Panc1 (cell line): Measurements from ENCODE around the gene FOXJ2. TPM values are rescaled to one million over a fixed set of nuclear protein-coding genes. Genes with fewer than 3 reads are reported as not detected.
"Not testable (repeated sequence)": the region's sequence is repeated elsewhere in the genome, so short reads cannot be mapped to it uniquely, and the experiment has no call there.

Source experiments
- ATAC-seq: fragments of 200-7000 bp; cut with Tn5 transposase; 2 replicates; pipeline ENCODE4 v1.9.1; 2020; ENCODE audit warnings: mild to moderate bottlenecking, moderate library complexity
- BruUV-seq: library from RNA; stranded (reverse); fragments of 400-500 nt; replicated peaks from 2 replicates; lab custom pipeline; 2021; lab: Mats Ljungman, UMichigan
- CTCF ChIA-PET: fragments of 300-600 bp; sonication (Branson Sonifier 250); formaldehyde crosslinking; loops from one replicate; lab custom pipeline; 2022; ENCODE audit warnings: antibody characterized with exemption; lab: Charles Lee
- POLR2A ChIA-PET: fragments of 300-600 bp; sonication (Branson Sonifier 250); formaldehyde crosslinking; loops from one replicate; lab custom pipeline; 2022; ENCODE audit warnings: antibody characterized with exemption; lab: Charles Lee
- DNase-seq: peaks from one replicate; pipeline ENCODE4 v3.0.0-alpha.2; 2010; ENCODE audit warnings: low read depth, low spot score
- H3K27ac ChIP-seq: 2 replicates; pipeline ENCODE4 v1.5.1; 2011; ENCODE audit warnings: mild to moderate bottlenecking, low read length, inconsistent platforms
- H3K27me3 ChIP-seq: fragments of 200-500 bp; sonication (Bioruptor generic); 2 replicates; pipeline ENCODE4 v1.6.0; 2014; ENCODE audit warnings: low read length, inconsistent platforms; ENCODE audit not compliant: control insufficient read depth, insufficient read depth
- H3K36me3 ChIP-seq: fragments of 200-500 bp; sonication (Bioruptor generic); 2 replicates; pipeline ENCODE4 v1.5.1; 2014; ENCODE audit warnings: inconsistent platforms, mild to moderate bottlenecking, low read length, moderate library complexity; ENCODE audit not compliant: control insufficient read depth, insufficient read depth
- H3K4me1 ChIP-seq: 2 replicates; pipeline ENCODE4 v1.5.1; 2011; ENCODE audit warnings: inconsistent platforms, mild to moderate bottlenecking, low read length, moderate library complexity; ENCODE audit not compliant: control insufficient read depth, insufficient read depth
- H3K4me3 ChIP-seq, 2 experiments: 2 replicates each; pipeline ENCODE4 v1.5.1; 2011 to 2012; ENCODE audit warnings: low read depth in 2 of 2, low read length in 2 of 2, mild to moderate bottlenecking in 2 of 2, inconsistent platforms in 1 of 2, moderate library complexity in 1 of 2
- H3K9me3 ChIP-seq: fragments of 200-500 bp; sonication (Bioruptor generic); 2 replicates; pipeline ENCODE4 v1.5.1; 2014; ENCODE audit warnings: low read depth, mild to moderate bottlenecking, inconsistent platforms, low read length, moderate library complexity; ENCODE audit not compliant: control insufficient read depth, insufficient read depth
- POLR2AphosphoS5 ChIP-seq: IDR thresholded peaks from 2 replicates; pipeline ENCODE4 v1.6.1; 2012; ENCODE audit warnings: mild to moderate bottlenecking, low read depth, low read length, moderate library complexity
- SIN3A ChIP-seq: IDR thresholded peaks from 2 replicates; pipeline ENCODE4 v1.6.1; 2012; ENCODE audit warnings: low read depth, mild to moderate bottlenecking, low read length, moderate library complexity, borderline replicate concordance; ENCODE audit not compliant: insufficient read depth
- TCF7L2 ChIP-seq: IDR thresholded peaks from 2 replicates; pipeline ENCODE4 v1.6.1; 2011; ENCODE audit warnings: mild to moderate bottlenecking, low read depth, low read length, inconsistent platforms
- in situ Hi-C: cut with HindIII; loops from 2 replicates; pipeline ENCODE4 v1.10.0; 2016; ENCODE audit warnings: low sequenced_read_pairs, low pct_unique_long_range_greater_than_20kb
- intact Hi-C: fragments of 100-400 bp; cut with micrococcal nuclease; formaldehyde crosslinking; loops from one replicate; pipeline ENCODE4 v1.10.0; 2022; ENCODE audit not compliant: unreplicated experiment
- total RNA-seq: library from RNA; stranded (reverse); gene quantifications from one replicate; pipeline ENCODE4 v1.2.1, GENCODE V29; 2021; ENCODE audit not compliant: unreplicated experiment
- TF ChIP-seq, protein P1 (sequence below): fragments of 450-650 bp; IDR thresholded peaks from 2 replicates; pipeline ENCODE4 v1.5.1; 2017; ENCODE audit warnings: mild to moderate bottlenecking
- TF ChIP-seq, protein P2 (sequence below), 2 experiments: IDR thresholded peaks; 2 replicates each; pipeline ENCODE4 v1.6.1; 2011 to 2012; ENCODE audit warnings: low read depth in 2 of 2, control low read depth in 1 of 2, low read length in 1 of 2, mild to moderate bottlenecking in 1 of 2, moderate library complexity in 1 of 2; ENCODE audit not compliant: insufficient read depth in 1 of 2

FOXJ2 gene
- total RNA-seq, 1 experiment from 2014 or later = 10.9 TPM

DNA sequence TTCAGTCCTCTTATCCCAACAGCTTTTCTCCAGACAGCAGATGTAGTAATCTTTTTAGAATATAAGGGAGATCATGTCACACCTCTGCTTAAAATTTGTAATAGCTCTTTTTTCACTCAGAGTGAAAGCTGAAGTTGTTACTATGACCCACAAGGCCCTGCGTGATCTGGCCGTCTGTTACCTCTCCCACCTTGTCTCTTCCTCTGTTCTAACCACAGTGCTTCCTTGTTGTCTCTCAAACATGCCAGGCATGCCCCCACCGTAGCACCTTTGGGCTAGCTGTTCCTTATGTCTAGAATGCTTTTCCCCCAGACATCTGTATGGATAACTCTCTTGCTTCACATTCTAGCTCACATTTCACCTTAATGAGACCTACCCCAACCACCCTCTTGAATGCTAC, 56.1 kb downstream of the FOXJ2 start:
- Histone ChIP-seq H3K27me3 (no peaks in the 10 kb centered on the region), H3K27ac (no peak overlapping the region), H3K4me1 (no peaks in the 10 kb centered on the region), H3K4me3 (no peak overlapping the region), H3K36me3 (peaks cover 7% of the 10 kb centered on the region), H3K9me3 (no peaks in the 10 kb centered on the region)
- ATAC-seq (no peak), DNase-seq (no peak)
- in situ Hi-C loops = no loop called here
- TF ChIP-seq POLR2AphosphoS5 (no peak), TCF7L2 (no peak), SIN3A (no peak)
- TF ChIP-seq, protein P1, sequence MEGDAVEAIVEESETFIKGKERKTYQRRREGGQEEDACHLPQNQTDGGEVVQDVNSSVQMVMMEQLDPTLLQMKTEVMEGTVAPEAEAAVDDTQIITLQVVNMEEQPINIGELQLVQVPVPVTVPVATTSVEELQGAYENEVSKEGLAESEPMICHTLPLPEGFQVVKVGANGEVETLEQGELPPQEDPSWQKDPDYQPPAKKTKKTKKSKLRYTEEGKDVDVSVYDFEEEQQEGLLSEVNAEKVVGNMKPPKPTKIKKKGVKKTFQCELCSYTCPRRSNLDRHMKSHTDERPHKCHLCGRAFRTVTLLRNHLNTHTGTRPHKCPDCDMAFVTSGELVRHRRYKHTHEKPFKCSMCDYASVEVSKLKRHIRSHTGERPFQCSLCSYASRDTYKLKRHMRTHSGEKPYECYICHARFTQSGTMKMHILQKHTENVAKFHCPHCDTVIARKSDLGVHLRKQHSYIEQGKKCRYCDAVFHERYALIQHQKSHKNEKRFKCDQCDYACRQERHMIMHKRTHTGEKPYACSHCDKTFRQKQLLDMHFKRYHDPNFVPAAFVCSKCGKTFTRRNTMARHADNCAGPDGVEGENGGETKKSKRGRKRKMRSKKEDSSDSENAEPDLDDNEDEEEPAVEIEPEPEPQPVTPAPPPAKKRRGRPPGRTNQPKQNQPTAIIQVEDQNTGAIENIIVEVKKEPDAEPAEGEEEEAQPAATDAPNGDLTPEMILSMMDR = no peak
- TF ChIP-seq, protein P2, sequence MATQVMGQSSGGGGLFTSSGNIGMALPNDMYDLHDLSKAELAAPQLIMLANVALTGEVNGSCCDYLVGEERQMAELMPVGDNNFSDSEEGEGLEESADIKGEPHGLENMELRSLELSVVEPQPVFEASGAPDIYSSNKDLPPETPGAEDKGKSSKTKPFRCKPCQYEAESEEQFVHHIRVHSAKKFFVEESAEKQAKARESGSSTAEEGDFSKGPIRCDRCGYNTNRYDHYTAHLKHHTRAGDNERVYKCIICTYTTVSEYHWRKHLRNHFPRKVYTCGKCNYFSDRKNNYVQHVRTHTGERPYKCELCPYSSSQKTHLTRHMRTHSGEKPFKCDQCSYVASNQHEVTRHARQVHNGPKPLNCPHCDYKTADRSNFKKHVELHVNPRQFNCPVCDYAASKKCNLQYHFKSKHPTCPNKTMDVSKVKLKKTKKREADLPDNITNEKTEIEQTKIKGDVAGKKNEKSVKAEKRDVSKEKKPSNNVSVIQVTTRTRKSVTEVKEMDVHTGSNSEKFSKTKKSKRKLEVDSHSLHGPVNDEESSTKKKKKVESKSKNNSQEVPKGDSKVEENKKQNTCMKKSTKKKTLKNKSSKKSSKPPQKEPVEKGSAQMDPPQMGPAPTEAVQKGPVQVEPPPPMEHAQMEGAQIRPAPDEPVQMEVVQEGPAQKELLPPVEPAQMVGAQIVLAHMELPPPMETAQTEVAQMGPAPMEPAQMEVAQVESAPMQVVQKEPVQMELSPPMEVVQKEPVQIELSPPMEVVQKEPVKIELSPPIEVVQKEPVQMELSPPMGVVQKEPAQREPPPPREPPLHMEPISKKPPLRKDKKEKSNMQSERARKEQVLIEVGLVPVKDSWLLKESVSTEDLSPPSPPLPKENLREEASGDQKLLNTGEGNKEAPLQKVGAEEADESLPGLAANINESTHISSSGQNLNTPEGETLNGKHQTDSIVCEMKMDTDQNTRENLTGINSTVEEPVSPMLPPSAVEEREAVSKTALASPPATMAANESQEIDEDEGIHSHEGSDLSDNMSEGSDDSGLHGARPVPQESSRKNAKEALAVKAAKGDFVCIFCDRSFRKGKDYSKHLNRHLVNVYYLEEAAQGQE (IDR thresholded peaks at IDR 0.05; ENCODE audit: insufficient read depth in 1 of 2, low read depth in 2 of 2, low read length in 1 of 2) = no peak
- ChIA-PET CTCF (no interaction called here), POLR2A (interaction anchor here (0.7 kb wide), 1 partner anchor 52 kb away, joined by 6 read pairs; no protein-coding TSS in a partner anchor)
- no TSS peak for BruUV-seq
- intact Hi-C loops = no loop called here

DNA sequence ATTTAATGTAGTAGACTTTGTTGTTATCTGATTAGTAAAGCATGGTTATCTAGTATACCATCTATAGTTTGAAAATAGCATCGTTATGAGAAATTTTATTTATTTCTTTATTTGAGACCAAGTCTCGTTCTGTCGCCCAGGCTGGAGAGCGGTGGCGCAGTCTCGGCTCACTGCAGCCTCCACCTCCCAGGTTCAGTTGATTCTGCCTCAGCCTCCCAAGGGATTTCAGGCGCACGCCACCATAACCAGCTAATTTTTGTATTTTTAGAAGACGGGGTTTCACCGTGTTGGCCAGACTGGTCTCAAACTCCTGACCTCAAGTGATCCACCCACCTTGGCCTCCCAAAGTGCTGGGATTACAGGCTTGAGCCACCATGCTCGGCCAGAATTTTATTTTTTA, 56.8 kb downstream of the FOXJ2 start:
- H3K9me3 ChIP-seq, CTCF ChIA-PET, in situ Hi-C loops, H3K27ac ChIP-seq, H3K4me1 ChIP-seq, POLR2A ChIA-PET, H3K36me3 ChIP-seq, H3K4me3 ChIP-seq, intact Hi-C loops, ATAC-seq, DNase-seq, H3K27me3 ChIP-seq, BruUV-seq: not testable (repeated sequence)

DNA sequence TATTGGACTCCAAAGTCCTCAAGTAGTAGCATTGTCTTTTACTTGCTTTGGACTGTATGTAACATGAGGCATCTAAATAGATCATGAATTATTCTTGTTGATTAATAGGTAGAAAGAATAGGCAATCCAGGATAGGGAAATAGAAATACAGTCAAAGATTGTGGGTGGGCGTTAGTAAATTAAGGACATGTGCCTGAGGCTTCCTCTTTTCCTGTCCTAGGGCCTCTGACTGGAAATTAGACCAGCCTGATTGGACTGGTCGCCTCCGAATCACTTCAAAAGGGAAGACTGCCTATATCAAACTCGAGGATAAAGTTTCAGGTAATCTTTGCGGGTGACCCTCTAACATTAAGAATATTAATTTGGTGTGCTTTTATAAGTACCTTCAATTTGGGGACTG, 57.2 kb downstream of the FOXJ2 start:
- Histone ChIP-seq H3K36me3 (peaks cover 7% of the 10 kb centered on the region), H3K27ac (no peak overlapping the region), H3K4me3 (no peak overlapping the region), H3K27me3 (no peaks in the 10 kb centered on the region), H3K9me3 (no peaks in the 10 kb centered on the region), H3K4me1 (no peaks in the 10 kb centered on the region)
- POLR2A ChIA-PET = no interaction called here
- no peak for DNase-seq
- no peak for ATAC-seq
- intact Hi-C loops (no loop called here), in situ Hi-C loops (no loop called here)
- TF ChIP-seq POLR2AphosphoS5 (no peak), SIN3A (no peak), TCF7L2 (no peak)
- TF ChIP-seq, protein P1 = no peak
- no TSS peak for BruUV-seq
- CTCF ChIA-PET = no interaction called here
